H1 (cell line): ENCODE results near the gene ZNF556. TPM values are rescaled to one million over a fixed set of nuclear protein-coding genes. Genes with fewer than 3 reads are reported as not detected.

Experiments used
- CTCF ChIA-PET: fragments of 300-600 bp; sonication (Branson Sonifier 250); formaldehyde crosslinking; loops from one replicate; lab custom pipeline; 2021; ENCODE audit not compliant: partially characterized antibody; lab: Charles Lee
- POLR2A ChIA-PET: fragments of 300-600 bp; sonication (Branson Sonifier 250); formaldehyde crosslinking; loops from one replicate; lab custom pipeline; 2021; ENCODE audit warnings: inconsistent platforms; ENCODE audit not compliant: partially characterized antibody; lab: Charles Lee
- DNase-seq, 2 experiments: peaks; one replicate each; pipeline versions ENCODE4 v3.0.0 to v3.0.0-alpha.2; 2010 to 2022; ENCODE audit warnings: low spot score in 2 of 2, low read depth in 1 of 2, mixed read lengths in 1 of 2
- FAIRE-seq: peaks from 2 replicates; lab custom pipeline; 2011; peaks lifted over from hg19 to GRCh38; lab: Jason Lieb, UNC
- H2AFZ ChIP-seq: 2 replicates; pipeline ENCODE4 v1.8.1; 2012; ENCODE audit warnings: low read length, inconsistent platforms
- H2AK5ac ChIP-seq: 2 replicates; pipeline ENCODE4 v1.6.1; 2013; ENCODE audit warnings: low read depth, low read length
- H2BK120ac ChIP-seq: replicated peaks from 2 replicates; pipeline ENCODE3; 2013; ENCODE audit warnings: low read depth, low read length, inconsistent platforms
- H2BK12ac ChIP-seq: 2 replicates; pipeline ENCODE4 v1.6.1; 2013; ENCODE audit warnings: low read depth, low read length
- H2BK15ac ChIP-seq: 2 replicates; pipeline ENCODE4 v1.6.1; 2013; ENCODE audit warnings: low read length
- H2BK20ac ChIP-seq: 2 replicates; pipeline ENCODE4 v1.6.1; 2013; ENCODE audit warnings: low read length
- H2BK5ac ChIP-seq: 2 replicates; pipeline ENCODE4 v1.6.1; 2013; ENCODE audit warnings: low read depth, low read length
- H3K14ac ChIP-seq: 2 replicates; pipeline ENCODE4 v1.6.1; 2013; ENCODE audit warnings: inconsistent platforms; ENCODE audit not compliant: insufficient read length
- H3K18ac ChIP-seq: 2 replicates; pipeline ENCODE4 v1.6.1; 2013; ENCODE audit warnings: low read length; ENCODE audit errors: extremely low read depth
- H3K23ac ChIP-seq: 2 replicates; pipeline ENCODE4 v1.6.1; 2013; ENCODE audit warnings: inconsistent platforms; ENCODE audit not compliant: insufficient read length
- H3K23me2 ChIP-seq: 2 replicates; pipeline ENCODE4 v1.6.1; 2013; ENCODE audit warnings: low read depth, low read length
- H3K27ac ChIP-seq: 2 replicates; pipeline ENCODE4 v1.6.1; 2011; ENCODE audit warnings: low read depth, low read length, inconsistent platforms
- H3K27me3 ChIP-seq, 4 experiments: replicated peaks in 1 of 4; 1 replicate in 1 of 4; 2 replicates in 3 of 4; pipeline versions ENCODE4 v1.6.1 to v1.8.1; 2011 to 2013; ENCODE audit warnings: low read length in 3 of 4, mild to moderate bottlenecking in 3 of 4, inconsistent platforms in 2 of 4, mixed read lengths in 2 of 4, moderate library complexity in 1 of 4; ENCODE audit not compliant: control insufficient read depth in 3 of 4, insufficient read depth in 3 of 4; ENCODE audit errors: extremely low read depth in 1 of 4
- H3K36me3 ChIP-seq, 4 experiments: 2 replicates each; pipeline versions ENCODE4 v1.6.1 to v1.8.1; 2011 to 2013; ENCODE audit warnings: mild to moderate bottlenecking in 4 of 4, low read length in 3 of 4, moderate library complexity in 2 of 4, control low read depth in 1 of 4, inconsistent platforms in 1 of 4; ENCODE audit not compliant: insufficient read depth in 4 of 4, control insufficient read depth in 2 of 4
- H3K4ac ChIP-seq: replicated peaks from 2 replicates; pipeline ENCODE3; 2013; ENCODE audit warnings: low read length, low read depth, mixed read lengths, inconsistent platforms; ENCODE audit not compliant: insufficient read length
- H3K4me1 ChIP-seq, 4 experiments: replicated peaks in 1 of 4; 1 replicate in 1 of 4; 2 replicates in 3 of 4; pipeline versions ENCODE4 v1.6.1 to v1.8.1; 2011 to 2013; ENCODE audit warnings: low read length in 3 of 4, inconsistent platforms in 2 of 4, mixed read lengths in 1 of 4; ENCODE audit not compliant: insufficient read depth in 4 of 4, control insufficient read depth in 3 of 4
- H3K4me2 ChIP-seq, 2 experiments: 2 replicates each; pipeline versions ENCODE4 v1.6.1 to v1.8.1; 2011 to 2013; ENCODE audit warnings: low read depth in 2 of 2, low read length in 2 of 2, control low read depth in 1 of 2, inconsistent platforms in 1 of 2, mild to moderate bottlenecking in 1 of 2; ENCODE audit not compliant: insufficient read depth in 1 of 2
- H3K4me3 ChIP-seq, 4 experiments: fragments of 200-600, 300-600 bp in 1 of 4; sonication (generic), shearing (Covaris generic), sonication (Bioruptor Twin) in 1 of 4; 2 replicates each; pipeline versions ENCODE4 v1.5.1 to v1.8.1; 2011 to 2016; ENCODE audit warnings: low read length in 4 of 4, low read depth in 3 of 4, control low read depth in 2 of 4, inconsistent platforms in 2 of 4, mild to moderate bottlenecking in 2 of 4, mixed read lengths in 1 of 4, moderate library complexity in 1 of 4; ENCODE audit not compliant: insufficient read depth in 2 of 4; ENCODE audit errors: extremely low read depth in 1 of 4
- H3K56ac ChIP-seq: replicated peaks from 2 replicates; pipeline ENCODE3; 2013; ENCODE audit warnings: low read depth, mild to moderate bottlenecking, mixed read lengths, low read length, inconsistent platforms; ENCODE audit not compliant: insufficient read length
- H3K79me1 ChIP-seq: 2 replicates; pipeline ENCODE4 v1.6.1; 2013; ENCODE audit warnings: low read depth, low read length, control low read depth
- H3K79me2 ChIP-seq, 2 experiments: 2 replicates each; pipeline versions ENCODE4 v1.6.1 to v1.8.1; 2012 to 2013; ENCODE audit warnings: low read length in 2 of 2, mild to moderate bottlenecking in 2 of 2, inconsistent platforms in 1 of 2; ENCODE audit not compliant: insufficient read depth in 2 of 2, control insufficient read depth in 1 of 2
- H3K9ac ChIP-seq, 4 experiments: replicated peaks in 1 of 4; 1 replicate in 1 of 4; 2 replicates in 3 of 4; pipeline versions ENCODE4 v1.6.1 to v1.8.1; 2011 to 2013; ENCODE audit warnings: low read depth in 3 of 4, low read length in 3 of 4, control low read depth in 2 of 4, mild to moderate bottlenecking in 2 of 4, moderate library complexity in 2 of 4, inconsistent platforms in 1 of 4; ENCODE audit errors: extremely low read depth in 1 of 4
- H3K9me3 ChIP-seq, 2 experiments: 2 replicates each; pipeline versions ENCODE4 v1.6.1 to v1.8.1; 2012 to 2013; ENCODE audit warnings: mild to moderate bottlenecking in 2 of 2, moderate library complexity in 2 of 2, control low read depth in 1 of 2, inconsistent platforms in 1 of 2, low read depth in 1 of 2, low read length in 1 of 2, mixed read lengths in 1 of 2; ENCODE audit not compliant: insufficient read depth in 2 of 2
- H4K20me1 ChIP-seq, 2 experiments: replicated peaks in 1 of 2; 2 replicates each; pipeline versions ENCODE3 to v1.8.1; 2011 to 2013; ENCODE audit warnings: inconsistent platforms in 2 of 2, low read length in 2 of 2, mild to moderate bottlenecking in 1 of 2; ENCODE audit not compliant: insufficient read depth in 2 of 2, control insufficient read depth in 1 of 2
- H4K5ac ChIP-seq: 2 replicates; pipeline ENCODE4 v1.6.1; 2013; ENCODE audit warnings: low read length, low read depth, mixed read lengths, inconsistent platforms; ENCODE audit not compliant: insufficient read length
- H4K8ac ChIP-seq: 2 replicates; pipeline ENCODE4 v1.8.0; 2013; ENCODE audit warnings: mild to moderate bottlenecking, moderate library complexity, low read length, inconsistent platforms; ENCODE audit not compliant: insufficient read depth; ENCODE audit errors: extremely low read depth
- H4K91ac ChIP-seq: replicated peaks from 2 replicates; pipeline ENCODE3; 2013; ENCODE audit warnings: low read length, mixed read lengths, inconsistent platforms; ENCODE audit not compliant: insufficient read length
- BCL11A ChIP-seq, 2 experiments: IDR thresholded peaks; one replicate each; pipeline ENCODE4 v1.6.1; 2011; ENCODE audit warnings: low read depth in 2 of 2, low read length in 2 of 2, mild to moderate bottlenecking in 2 of 2
- BRCA1 ChIP-seq: IDR thresholded peaks from 2 replicates; pipeline ENCODE4 v1.6.1; 2012; ENCODE audit warnings: low read depth, low read length, improper control_type of control experiment
- CREB1 ChIP-seq: IDR thresholded peaks from 2 replicates; pipeline ENCODE4 v1.6.1; 2012; ENCODE audit warnings: inconsistent platforms
- E2F6 ChIP-seq: IDR thresholded peaks from 2 replicates; pipeline ENCODE4 v1.6.1; 2012; ENCODE audit warnings: inconsistent platforms
- EZH2 ChIP-seq: fragments of 200-600 bp; sonication (generic); IDR thresholded peaks from 2 replicates; pipeline ENCODE4 v1.7.1; 2012; ENCODE audit warnings: low read depth, mild to moderate bottlenecking, moderate library complexity, low read length, inconsistent platforms; ENCODE audit not compliant: severe bottlenecking
- GTF2F1 ChIP-seq: IDR thresholded peaks from 2 replicates; pipeline ENCODE4 v1.6.1; 2012; ENCODE audit warnings: low read depth, low read length, improper control_type of control experiment, borderline replicate concordance
- MAX ChIP-seq: IDR thresholded peaks from 2 replicates; pipeline ENCODE4 v1.6.1; 2012; ENCODE audit warnings: inconsistent platforms
- WGBS, 2 experiments: shearing (Covaris generic) in 1 of 2; methylation state at CpG; one replicate each; pipeline versions ENCODE4 v1.1.6 to v1.1.7; 2013 to 2015; ENCODE audit warnings: low lambda C conversion rate in 2 of 2, mixed read lengths in 2 of 2, inconsistent platforms in 1 of 2, low coverage in 1 of 2, missing lambda C conversion rate in 1 of 2; ENCODE audit not compliant: insufficient replicate concordance in 2 of 2, insufficient coverage in 1 of 2, insufficient read length in 1 of 2; ENCODE audit errors: extremely low coverage in 1 of 2, missing lambda C conversion rate in 1 of 2; 5-methylcytosine and 5-hydroxymethylcytosine counted together
- polyA plus RNA-seq, 7 experiments: library from polyadenylated mRNA; depleted of rRNA in 3 of 7; stranded (reverse) in 5 of 7; unstranded in 2 of 7; fragments of >200 nt in 5 of 7; fragments of 200-250 nt in 2 of 7; gene quantifications; 1 replicate in 5 of 7; 2 replicates in 1 of 7; 4 replicates in 1 of 7; pipeline versions ENCODE4 v1.2.1 to v1.2.3, GENCODE V29; 2011 to 2013; ENCODE audit warnings: missing spikeins in 2 of 7, mixed read lengths in 2 of 7
- total RNA-seq: library from RNA; stranded (reverse); fragmentation: NEBNext Ultra II Directional; extraction: Animal tissue kit (Norgen Biotek cat#: 25700); gene quantifications from 2 replicates; pipeline ENCODE4 v1.2.1, GENCODE V29; 2021

ZNF556 gene
- total and polyA plus RNA-seq, 2 of the 8 experiments (the other 6 are each of a cell fraction or from before 2014, with no cell fraction given): not detected

DNA sequence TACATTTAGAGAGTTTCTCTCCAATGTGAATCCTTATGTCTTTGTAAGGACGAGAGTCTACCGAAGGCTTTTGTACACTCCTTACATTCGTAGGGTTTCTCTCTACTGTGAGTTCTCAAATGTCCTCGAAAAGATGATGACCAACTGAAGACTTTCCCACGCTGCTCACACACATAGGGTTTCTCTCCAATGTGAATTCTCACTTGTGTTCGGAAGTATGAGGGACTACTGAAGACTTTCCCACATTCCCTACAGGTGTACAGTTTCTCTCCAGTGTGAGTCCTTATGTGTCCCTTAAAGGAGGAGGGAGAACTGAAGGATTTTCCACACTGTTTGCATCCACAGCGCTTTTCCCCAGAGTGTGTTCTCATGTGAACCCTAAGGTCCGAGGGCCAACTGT, 29.6 kb downstream of the ZNF556 start:
- H3K79me1 ChIP-seq: no peaks in the 10 kb centered on the region; the same call in 1 of the 2 replicates
- no peak overlapping the region for H3K56ac ChIP-seq
- no peaks in the 10 kb centered on the region for H3K27me3 ChIP-seq
- H3K9ac ChIP-seq: no peak overlapping the region
- CTCF ChIA-PET: interaction anchor here (0.8 kb wide), 1 partner anchor 9 kb away, joined by 3 read pairs; no protein-coding TSS in a partner anchor
- no peak overlapping the region for H3K4me3 ChIP-seq
- H2BK20ac ChIP-seq: no peak overlapping the region
- H3K4me2 ChIP-seq: no peak overlapping the region
- DNase-seq: no peak
- H2BK5ac ChIP-seq: no peak overlapping the region
- no peak overlapping the region for H3K18ac ChIP-seq
- H3K23ac ChIP-seq: no peak overlapping the region
- POLR2A ChIA-PET: no interaction called here
- H3K23me2 ChIP-seq: peaks cover 5% of the 10 kb centered on the region; the same call in 1 of the 2 replicates
- no peak for FAIRE-seq
- no peak overlapping the region for H3K27ac ChIP-seq
- no peaks in the 10 kb centered on the region for H3K36me3 ChIP-seq
- no peak overlapping the region for H4K5ac ChIP-seq
- peaks cover 9 to 25% of the 10 kb centered on the region in 2 experiments for H3K9me3 ChIP-seq
- TF ChIP-seq BCL11A (IDR thresholded peaks at IDR 0.05; ENCODE audit: low read depth in 2 of 2, low read length in 2 of 2) (no peak), BRCA1 (no peak), CREB1 (no peak), EZH2 (no peak), GTF2F1 (no peak), E2F6 (no peak), MAX (no peak)
- no peak overlapping the region for H3K14ac ChIP-seq
- H3K4me1 ChIP-seq: 0 out of 7 replicates have a peak, but pooled peaks cover 0 to under 1% (median 0%) of the 10 kb centered on the region in 4 experiments
- H2AK5ac ChIP-seq: no peak overlapping the region
- H3K79me2 ChIP-seq: peaks cover 0 to 4% of the 10 kb centered on the region in 2 experiments; a peak in 2 of 4 replicates
- H4K8ac ChIP-seq: no peak overlapping the region
- H2BK15ac ChIP-seq: no peak overlapping the region
- H2BK12ac ChIP-seq: no peak overlapping the region
- H4K91ac ChIP-seq: no peak overlapping the region
- H3K4ac ChIP-seq: no peak overlapping the region
- 69% methylated on average over 8 of the region's 8 CpGs; no CpG with 5 or more reads in 1 of the 2 experiments for WGBS, 2 experiments
- no peak overlapping the region for H2BK120ac ChIP-seq
- H4K20me1 ChIP-seq: no peaks in the 10 kb centered on the region
- H2AFZ ChIP-seq: no peak overlapping the region
